ENCODE results near the gene IRF8. TPM values are rescaled to one million over a fixed set of nuclear protein-coding genes. Genes with fewer than 3 reads are reported as not detected.

IRF8 gene
- total and polyA plus RNA-seq, 2 of the 13 experiments (the other 11 are each of a cell fraction or from before 2014, with no cell fraction given), result not detected

DNA sequence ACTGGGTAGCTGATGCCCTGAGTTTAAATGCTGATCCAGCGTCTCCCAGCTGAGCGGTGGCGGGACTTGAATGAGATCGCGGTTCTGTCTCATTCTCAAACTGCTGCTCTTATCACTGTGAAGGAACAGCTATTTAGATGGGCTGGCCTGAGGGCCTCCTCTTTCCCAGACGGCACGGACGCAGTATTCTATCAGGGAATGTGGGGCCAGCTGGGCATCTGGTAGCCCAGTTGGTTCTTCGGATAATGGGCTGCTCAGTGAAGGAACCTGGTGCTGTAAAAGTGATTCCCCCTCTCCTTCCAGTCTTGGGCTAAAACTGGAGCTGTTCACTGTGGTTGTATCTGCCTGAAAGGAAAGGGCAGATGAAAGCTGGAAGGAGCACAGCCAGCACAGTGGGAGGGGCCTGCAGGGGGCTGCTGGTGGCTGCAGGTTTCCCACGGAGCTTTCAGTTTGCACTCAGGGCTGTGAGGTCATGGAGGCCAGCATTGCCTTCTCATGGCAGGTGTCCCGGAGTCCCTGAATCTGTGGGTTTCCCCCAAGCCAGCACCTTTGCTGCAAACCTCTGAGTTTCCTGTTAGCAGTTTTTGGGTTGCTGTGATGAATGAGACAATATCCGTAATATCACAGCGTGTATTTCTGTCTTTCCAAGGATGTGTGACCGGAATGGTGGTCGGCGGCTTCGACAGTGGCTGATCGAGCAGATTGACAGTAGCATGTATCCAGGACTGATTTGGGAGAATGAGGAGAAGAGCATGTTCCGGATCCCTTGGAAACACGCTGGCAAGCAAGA lies 3.6 kb downstream of the IRF8 start (continued):
- TF ChIP-seq, protein P1, sequence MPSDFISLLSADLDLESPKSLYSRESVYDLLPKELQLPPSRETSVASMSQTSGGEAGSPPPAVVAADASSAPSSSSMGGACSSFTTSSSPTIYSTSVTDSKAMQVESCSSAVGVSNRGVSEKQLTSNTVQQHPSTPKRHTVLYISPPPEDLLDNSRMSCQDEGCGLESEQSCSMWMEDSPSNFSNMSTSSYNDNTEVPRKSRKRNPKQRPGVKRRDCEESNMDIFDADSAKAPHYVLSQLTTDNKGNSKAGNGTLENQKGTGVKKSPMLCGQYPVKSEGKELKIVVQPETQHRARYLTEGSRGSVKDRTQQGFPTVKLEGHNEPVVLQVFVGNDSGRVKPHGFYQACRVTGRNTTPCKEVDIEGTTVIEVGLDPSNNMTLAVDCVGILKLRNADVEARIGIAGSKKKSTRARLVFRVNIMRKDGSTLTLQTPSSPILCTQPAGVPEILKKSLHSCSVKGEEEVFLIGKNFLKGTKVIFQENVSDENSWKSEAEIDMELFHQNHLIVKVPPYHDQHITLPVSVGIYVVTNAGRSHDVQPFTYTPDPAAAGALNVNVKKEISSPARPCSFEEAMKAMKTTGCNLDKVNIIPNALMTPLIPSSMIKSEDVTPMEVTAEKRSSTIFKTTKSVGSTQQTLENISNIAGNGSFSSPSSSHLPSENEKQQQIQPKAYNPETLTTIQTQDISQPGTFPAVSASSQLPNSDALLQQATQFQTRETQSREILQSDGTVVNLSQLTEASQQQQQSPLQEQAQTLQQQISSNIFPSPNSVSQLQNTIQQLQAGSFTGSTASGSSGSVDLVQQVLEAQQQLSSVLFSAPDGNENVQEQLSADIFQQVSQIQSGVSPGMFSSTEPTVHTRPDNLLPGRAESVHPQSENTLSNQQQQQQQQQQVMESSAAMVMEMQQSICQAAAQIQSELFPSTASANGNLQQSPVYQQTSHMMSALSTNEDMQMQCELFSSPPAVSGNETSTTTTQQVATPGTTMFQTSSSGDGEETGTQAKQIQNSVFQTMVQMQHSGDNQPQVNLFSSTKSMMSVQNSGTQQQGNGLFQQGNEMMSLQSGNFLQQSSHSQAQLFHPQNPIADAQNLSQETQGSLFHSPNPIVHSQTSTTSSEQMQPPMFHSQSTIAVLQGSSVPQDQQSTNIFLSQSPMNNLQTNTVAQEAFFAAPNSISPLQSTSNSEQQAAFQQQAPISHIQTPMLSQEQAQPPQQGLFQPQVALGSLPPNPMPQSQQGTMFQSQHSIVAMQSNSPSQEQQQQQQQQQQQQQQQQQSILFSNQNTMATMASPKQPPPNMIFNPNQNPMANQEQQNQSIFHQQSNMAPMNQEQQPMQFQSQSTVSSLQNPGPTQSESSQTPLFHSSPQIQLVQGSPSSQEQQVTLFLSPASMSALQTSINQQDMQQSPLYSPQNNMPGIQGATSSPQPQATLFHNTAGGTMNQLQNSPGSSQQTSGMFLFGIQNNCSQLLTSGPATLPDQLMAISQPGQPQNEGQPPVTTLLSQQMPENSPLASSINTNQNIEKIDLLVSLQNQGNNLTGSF (CRISPR knock-in tag; IDR thresholded peaks at IDR 0.05), result no peak

DNA sequence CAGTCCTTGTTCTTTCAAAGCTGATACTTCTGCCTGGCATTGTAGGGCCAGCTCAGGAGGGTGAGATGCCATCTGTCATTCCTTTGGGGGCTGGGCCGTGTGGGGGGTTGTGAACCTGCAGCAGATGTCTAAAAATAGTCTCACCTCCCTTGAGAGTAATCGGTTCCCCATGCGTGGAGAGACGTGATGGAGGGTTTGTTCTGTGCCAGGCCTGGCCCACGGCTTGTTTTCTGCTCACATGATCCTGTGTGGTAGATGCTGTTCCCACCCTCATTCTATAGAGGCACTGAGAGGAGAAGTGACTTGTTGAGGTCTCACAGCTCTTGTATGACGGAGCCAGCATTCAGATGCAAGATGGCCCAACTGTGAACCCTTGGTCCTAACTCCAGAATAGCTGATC lies 4.6 kb downstream of the IRF8 start:
- no TSS peak for BruUV-seq (replicated peaks)
- ChIA-PET POLR2A (no interaction called here), CTCF (ENCODE audit: low intra/inter-chr PET ratio, low total read pairs) (no interaction called here)
- Histone ChIP-seq H3K79me2 (ENCODE audit: insufficient read depth, low read length) (no peaks in the 10 kb centered on the region), H2AFZ (ENCODE audit: low read length) (no peak overlapping the region), H3K4me3 (replicated peaks in 1 of 3; ENCODE audit: insufficient read depth in 1 of 3, low read depth in 2 of 3, low read length in 3 of 3) (no peak overlapping the region), H3K4me1 (ENCODE audit: insufficient read depth, low read length) (no peaks in the 10 kb centered on the region), H3K9me3 (ENCODE audit: low read length) (no peaks in the 10 kb centered on the region), H3K27ac (ENCODE audit: extremely low read length, insufficient read depth, low read length) (no peak overlapping the region), H3K9ac (ENCODE audit: insufficient read depth, low read depth, low read length) (no peak overlapping the region), H4K20me1 (ENCODE audit: insufficient read depth, low read length) (no peaks in the 10 kb centered on the region; the same call in 1 of the 2 replicates), H3K4me2 (ENCODE audit: low read depth, low read length) (no peak overlapping the region), H3K36me3 (replicated peaks in 1 of 2; ENCODE audit: control insufficient read depth in 1 of 2, insufficient read depth in 2 of 2, low read length in 2 of 2) (no peaks in the 10 kb centered on the region), H3K27me3 (ENCODE audit: control insufficient read depth in 1 of 2, insufficient read depth in 2 of 2, low read length in 2 of 2) (peaks cover 3 to 33% of the 10 kb centered on the region in 2 experiments; a peak in 4 of 5 replicates)
- intact Hi-C loops (cut with micrococcal nuclease; ENCODE audit: unreplicated experiment), result no loop called here
- FAIRE-seq (no peak), DNase-seq (ENCODE audit: low spot score) (no peak), ATAC-seq (no peak)
- WGBS (ENCODE audit: low lambda C conversion rate), result 35% methylated on average over 6 of the region's 6 CpGs
- in situ Hi-C loops (cut with HindIII; ENCODE audit: extremely low pct_ligation_motif_present, low pct_unique_long_range_greater_than_20kb), result no loop called here
- TF ChIP-seq NFE2 (CRISPR knock-in tag; IDR thresholded peaks at IDR 0.05) (no peak), ZNF431 (CRISPR knock-in tag; IDR thresholded peaks at IDR 0.05; ENCODE audit: borderline replicate concordance, low read depth) (no peak), ZNF337 (CRISPR knock-in tag; IDR thresholded peaks at IDR 0.05; ENCODE audit: borderline replicate concordance, low read depth) (no peak), KDM5B (CRISPR knock-in tag; IDR thresholded peaks at IDR 0.05; ENCODE audit: borderline replicate concordance) (no peak), CBX5 (CRISPR knock-in tag; IDR thresholded peaks at IDR 0.05; ENCODE audit: borderline replicate concordance) (no peak), ZNF775 (CRISPR knock-in tag; IDR thresholded peaks at IDR 0.05; ENCODE audit: borderline replicate concordance) (no peak), FOXC1 (CRISPR knock-in tag; IDR thresholded peaks at IDR 0.05; ENCODE audit: borderline replicate concordance) (no peak), ZNF7 (CRISPR knock-in tag; IDR thresholded peaks at IDR 0.05) (no peak), ZNF713 (CRISPR knock-in tag; IDR thresholded peaks at IDR 0.05) (no peak), HOXA5 (CRISPR knock-in tag; IDR thresholded peaks at IDR 0.05) (no peak), POLR2A (IDR thresholded peaks at IDR 0.05; ENCODE audit: insufficient read depth in 1 of 2, low read depth in 2 of 2, low read length in 2 of 2) (no peak), ZNF253 (CRISPR knock-in tag; IDR thresholded peaks at IDR 0.05; ENCODE audit: borderline replicate concordance) (no peak), HMG20A (CRISPR knock-in tag; IDR thresholded peaks at IDR 0.05; ENCODE audit: borderline replicate concordance) (no peak), HNRNPL (IDR thresholded peaks at IDR 0.05; ENCODE audit: low read depth, low read length) (no peak)
- TF ChIP-seq, protein P2, sequence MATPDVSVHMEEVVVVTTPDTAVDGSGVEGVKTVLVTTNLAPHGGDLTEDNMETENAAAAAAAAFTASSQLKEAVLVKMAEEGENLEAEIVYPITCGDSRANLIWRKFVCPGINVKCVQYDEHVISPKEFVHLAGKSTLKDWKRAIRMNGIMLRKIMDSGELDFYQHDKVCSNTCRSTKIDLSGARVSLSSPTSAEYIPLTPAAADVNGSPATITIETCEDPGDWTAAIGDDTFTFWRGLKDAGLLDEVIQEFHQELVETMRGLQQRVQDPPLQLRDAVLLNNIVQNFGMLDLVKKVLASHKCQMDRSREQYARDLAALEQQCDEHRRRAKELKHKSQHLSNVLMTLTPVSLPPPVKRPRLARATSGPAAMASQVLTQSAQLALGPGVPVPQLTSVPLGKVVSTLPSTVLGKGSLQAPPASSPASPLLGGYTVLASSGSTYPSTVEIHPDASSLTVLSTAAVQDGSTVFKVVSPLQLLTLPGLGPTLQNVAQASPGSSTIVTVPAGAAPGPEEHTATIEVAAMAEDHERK (CRISPR knock-in tag; IDR thresholded peaks at IDR 0.05; ENCODE audit: low read depth), result no peak
- TF ChIP-seq, protein P3, sequence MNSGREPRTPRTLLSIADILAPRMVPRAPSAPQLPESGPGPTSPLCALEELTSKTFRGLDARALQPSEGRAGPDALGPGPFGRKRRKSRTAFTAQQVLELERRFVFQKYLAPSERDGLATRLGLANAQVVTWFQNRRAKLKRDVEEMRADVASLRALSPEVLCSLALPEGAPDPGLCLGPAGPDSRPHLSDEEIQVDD (CRISPR knock-in tag; IDR thresholded peaks at IDR 0.05; ENCODE audit: borderline replicate concordance), result no peak

All from HepG2 (cell line).